ENCODE results near the gene GGN.
A peak's percentile ranks its signal among the peaks of the same experiment; 100 is the strongest.
"Not testable (repeated sequence)": the region's sequence is repeated elsewhere in the genome, so short reads cannot be mapped to it uniquely, and the experiment has no call there.

The GGN gene

GRCh38 chr19:38411041-38411712, 23.3 kb upstream of the GGN start:
- no peak for DNase-seq

- DNase-seq, result not testable (repeated sequence)
These were observed 22.6 kb upstream of the GGN start for GRCh38 chr19:38410407-38410806.

DNA sequence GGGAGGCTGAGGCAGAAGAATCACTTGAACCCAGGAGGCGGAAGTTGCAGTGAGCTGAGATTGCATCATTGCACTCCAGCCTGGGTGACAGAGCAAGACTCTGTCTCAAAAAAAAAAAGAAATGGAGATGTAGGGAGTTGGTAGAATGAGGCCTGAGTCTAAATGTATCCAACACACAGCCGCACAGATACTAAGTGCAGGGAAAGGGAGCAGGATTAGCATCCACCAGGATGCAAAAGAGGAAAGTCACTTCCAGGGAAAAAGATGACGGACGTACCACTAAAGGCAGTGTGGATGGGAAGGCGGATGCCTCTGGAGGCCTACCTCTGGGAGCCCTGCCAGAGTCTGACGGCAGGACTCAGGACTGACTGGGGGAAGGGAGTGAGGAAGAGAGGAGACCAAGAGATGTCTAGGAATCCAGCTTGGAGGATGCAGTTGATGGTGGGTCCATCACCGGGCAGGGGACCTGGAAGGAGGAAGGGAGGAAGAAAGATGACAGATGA, 21.8 kb upstream of the GGN start:
- DNase-seq, result no peak

- no peak for DNase-seq
These were observed 17.4 kb upstream of the GGN start for GRCh38 chr19:38405276-38405675.

- no peak for DNase-seq
These were observed 17.0 kb upstream of the GGN start for GRCh38 chr19:38404858-38405257.

GRCh38 chr19:38402967-38403674, 15.3 kb upstream of the GGN start, which contains the start of gene FAM98C:
FAM98C (plus strand) TSS chr19:38403093; CDS start chr19:38403154, 61 bp downstream.
- DNase-seq, result peak; percentile 95 to 96

- DNase-seq, result no peak
These were observed 14.8 kb upstream of the GGN start for GRCh38 chr19:38402623-38402966.

- DNase-seq, result no peak
These were observed 13.3 kb upstream of the GGN start for GRCh38 chr19:38401148-38401547.

DNA sequence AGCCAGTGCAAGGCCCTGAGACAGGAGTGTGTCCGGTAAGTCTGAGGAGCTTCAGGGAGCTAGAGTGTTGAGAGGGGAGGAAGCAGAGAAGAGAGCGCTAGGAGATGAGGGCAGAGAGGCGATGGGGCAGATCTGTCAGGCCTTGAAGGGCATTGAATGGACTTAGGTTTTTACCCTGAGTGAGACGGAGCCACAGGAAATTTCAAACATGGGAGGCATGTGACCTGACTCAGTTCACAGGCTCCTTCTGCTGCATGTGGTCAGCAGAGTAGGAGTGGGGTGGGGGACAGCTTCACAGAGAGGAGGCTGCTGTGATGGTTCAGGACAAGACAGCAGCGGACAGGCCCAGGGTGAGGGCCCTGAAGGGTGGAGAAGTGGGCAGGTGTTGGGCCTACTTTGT, 12.5 kb upstream of the GGN start:
- DNase-seq, result no peak

DNA sequence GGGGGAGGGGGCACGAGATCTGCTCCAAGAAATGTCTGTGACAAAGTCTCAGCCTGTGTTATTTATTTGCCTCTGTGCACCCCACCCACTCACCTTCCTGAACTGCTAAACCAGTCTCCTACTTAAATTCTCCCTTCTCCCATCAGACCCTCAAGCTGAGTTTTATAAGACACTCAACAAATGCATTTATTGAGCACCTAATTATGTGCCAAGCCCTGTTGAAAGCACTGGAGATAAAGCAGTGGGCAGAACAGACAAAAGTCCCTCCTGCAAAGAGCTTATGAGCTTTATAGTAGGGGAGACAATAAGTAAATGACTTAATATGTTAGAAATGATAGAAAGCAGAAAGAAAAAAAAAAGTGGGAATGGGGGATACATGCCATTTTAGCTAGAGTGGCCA, 11.7 kb upstream of the GGN start:
- no peak for DNase-seq

DNA sequence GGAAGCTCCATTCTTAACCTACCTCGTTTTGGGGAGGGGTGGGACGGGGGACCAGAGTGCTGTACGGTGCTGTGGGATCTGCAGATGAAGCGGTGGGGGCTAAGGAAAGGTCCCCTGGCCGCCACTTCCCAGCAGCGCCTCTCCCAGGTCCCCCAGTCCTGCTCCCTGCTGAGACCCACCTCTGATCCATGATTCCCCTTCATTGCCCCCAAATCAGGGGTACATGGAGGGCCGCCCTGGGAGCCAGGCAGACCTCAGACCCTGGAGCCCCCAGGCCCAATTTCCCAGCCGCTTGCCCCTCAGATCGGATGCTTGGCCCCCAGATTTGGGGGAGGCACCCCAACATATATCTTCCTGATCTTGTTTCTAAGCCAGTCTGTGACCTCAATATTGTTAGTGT, 11.2 kb upstream of the GGN start:
- DNase-seq, result no peak

GRCh38 chr19:38395381-38396114, 7.7 kb upstream of the GGN start:
- no peak for DNase-seq

- DNase-seq, result peak in 1 of 2 experiments; percentile 16
These were observed 6.7 kb upstream of the GGN start for GRCh38 chr19:38394488-38394887.

DNA sequence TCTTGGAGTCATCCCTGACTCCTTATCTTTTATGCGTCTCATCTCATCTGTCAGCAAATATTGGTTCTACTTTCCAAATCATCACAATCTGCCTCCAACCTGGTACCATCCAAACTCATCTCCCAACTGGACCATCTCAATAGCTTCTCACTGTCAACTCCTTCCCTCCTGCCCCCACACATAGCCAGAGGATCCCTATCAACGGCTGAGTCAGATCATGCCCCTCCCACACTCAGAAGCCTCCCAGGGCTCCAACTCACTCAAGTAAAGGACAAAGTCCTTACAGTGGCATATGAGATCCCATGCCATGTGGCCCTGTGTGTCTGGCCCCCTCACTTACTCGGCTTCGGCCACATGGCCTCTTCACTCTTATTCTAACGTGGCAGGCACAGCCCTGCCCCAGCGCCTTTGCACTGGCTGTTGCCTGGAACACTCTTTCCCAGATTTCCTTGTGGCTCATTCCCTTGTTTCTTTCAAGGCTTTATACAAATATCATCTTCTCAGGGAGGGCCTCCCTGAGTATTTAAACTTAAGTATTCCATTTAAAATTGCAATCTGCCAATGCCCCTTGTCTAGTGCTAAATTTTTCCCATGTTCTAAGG, 5.0 kb upstream of the GGN start:
- no peak for DNase-seq

GRCh38 chr19:38391911-38392464, 4.2 kb upstream of the GGN start:
- no peak for DNase-seq

DNA sequence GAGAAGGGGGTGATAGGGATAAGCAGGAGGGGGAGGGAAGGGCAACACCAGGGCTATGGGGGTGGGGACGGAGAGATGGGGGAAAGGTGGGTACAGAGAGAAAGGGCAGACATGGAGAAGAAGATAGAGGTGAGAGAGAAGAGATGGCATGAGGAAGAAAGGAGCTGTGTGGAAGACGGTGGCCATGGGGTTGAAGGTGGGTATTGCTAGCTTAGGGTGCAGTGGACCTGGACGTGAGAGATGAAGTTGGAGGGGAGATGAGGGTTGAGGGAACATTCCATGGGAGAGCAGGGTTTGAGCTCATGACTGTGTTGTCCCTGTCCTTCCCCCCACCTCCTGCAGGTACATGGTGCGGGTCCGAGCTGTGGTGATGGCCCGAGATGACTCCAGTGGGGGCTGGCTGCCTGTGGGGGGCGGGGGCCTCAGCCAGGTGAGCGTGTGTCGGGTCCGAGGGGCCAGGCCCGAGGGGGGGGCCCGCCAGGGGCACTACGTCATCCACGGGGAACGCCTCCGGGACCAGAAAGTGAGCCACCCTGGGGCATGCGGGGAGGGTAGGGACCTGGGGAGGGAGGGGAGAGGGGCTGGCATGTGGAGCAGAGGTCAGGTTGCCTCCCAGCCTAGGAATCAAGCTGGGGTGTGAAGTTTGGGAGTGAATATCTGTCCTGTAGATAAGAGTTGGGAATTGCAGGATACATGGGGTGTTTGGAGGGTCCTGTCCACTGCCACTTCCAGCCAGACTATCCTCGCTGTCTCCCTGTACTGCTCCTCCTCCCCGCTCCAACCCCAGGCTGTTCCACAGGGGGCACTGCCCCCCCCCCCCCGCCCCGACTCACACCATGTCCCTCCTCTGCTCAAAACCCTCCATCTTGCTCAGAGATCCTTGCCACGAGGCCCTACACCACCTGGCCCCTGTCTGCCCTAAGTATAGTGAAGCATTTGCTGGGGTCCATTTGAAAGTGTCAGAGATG, 2.4 kb upstream of the GGN start:
- DNase-seq, result no peak

DNA sequence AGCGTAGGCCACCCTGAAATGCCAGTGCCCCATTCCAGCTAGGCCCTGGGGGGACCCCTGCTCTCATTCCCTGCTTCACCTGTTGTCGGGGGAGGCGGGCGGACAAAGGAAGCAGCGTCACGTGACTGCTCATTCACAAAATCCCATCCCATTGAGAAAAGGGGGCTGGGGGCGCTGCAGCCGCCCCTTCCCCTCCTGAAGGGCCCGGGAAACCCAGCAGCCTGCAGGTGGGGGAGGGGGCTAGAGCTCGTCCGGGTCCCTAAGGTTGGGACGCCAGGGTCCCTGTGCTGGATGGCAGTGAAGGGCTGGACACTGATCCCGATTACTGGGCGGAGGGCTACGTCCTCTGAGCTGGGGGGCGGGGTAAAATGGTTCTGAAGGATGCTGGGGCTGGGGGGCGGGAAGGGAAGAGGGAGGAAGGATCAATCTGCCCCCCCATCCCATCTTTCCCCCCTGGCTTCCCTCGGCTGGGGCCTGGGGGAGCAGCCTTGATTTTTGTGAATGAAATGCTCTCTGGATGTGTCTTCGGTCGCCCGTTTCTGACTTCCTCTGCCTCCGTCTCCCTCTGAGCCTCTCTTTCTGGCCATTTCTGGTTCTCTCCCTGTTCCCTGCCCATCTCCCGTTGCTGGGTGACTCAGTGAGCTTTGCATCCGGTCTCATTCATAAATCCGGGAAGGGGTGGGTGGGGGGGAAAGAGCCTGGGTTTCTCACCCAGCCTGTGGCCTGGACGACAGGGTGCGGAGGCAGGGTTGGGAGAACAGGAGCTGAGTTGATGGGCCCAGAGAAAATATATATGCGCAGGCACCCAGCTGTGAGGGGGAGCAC, 1.5 kb upstream of the GGN start:
- no peak for DNase-seq

- peak in 1 of 2 experiments; percentile 49 for DNase-seq
These were observed 691 bp upstream of the GGN start, which contains the start of gene SPRED3 for GRCh38 chr19:38388349-38389100. SPRED3 (plus strand) TSS chr19:38388697; CDS start chr19:38390303, 1,606 bp downstream.

- no peak for DNase-seq
These were observed 774 bp downstream of the GGN start for GRCh38 chr19:38386971-38387549.
